OCI-LY3 (cell line): ENCODE data around the gene CARS1.

Experiments used
- EZH2phosphoT487 ChIP-seq: fragments of 200-600 bp; shearing (Covaris generic); IDR thresholded peaks from 2 replicates; pipeline ENCODE4 v1.6.1; 2018; ENCODE audit warnings: antibody characterized with exemption, mixed run types, low read depth
- TF ChIP-seq, protein P1 (sequence below): fragments of 200-600, 300-600 bp; sonication (generic); IDR thresholded peaks from 2 replicates; pipeline ENCODE4 v1.5.1; 2014; ENCODE audit warnings: antibody characterized with exemption, low read length, low read depth

GRCh38 chr11:2982214-2982613, 75.0 kb downstream of the CARS1 start:
- TF ChIP-seq, protein P1, sequence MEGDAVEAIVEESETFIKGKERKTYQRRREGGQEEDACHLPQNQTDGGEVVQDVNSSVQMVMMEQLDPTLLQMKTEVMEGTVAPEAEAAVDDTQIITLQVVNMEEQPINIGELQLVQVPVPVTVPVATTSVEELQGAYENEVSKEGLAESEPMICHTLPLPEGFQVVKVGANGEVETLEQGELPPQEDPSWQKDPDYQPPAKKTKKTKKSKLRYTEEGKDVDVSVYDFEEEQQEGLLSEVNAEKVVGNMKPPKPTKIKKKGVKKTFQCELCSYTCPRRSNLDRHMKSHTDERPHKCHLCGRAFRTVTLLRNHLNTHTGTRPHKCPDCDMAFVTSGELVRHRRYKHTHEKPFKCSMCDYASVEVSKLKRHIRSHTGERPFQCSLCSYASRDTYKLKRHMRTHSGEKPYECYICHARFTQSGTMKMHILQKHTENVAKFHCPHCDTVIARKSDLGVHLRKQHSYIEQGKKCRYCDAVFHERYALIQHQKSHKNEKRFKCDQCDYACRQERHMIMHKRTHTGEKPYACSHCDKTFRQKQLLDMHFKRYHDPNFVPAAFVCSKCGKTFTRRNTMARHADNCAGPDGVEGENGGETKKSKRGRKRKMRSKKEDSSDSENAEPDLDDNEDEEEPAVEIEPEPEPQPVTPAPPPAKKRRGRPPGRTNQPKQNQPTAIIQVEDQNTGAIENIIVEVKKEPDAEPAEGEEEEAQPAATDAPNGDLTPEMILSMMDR: no peak
- TF ChIP-seq EZH2phosphoT487: no peak
